ENCODE measurements around the gene RBL1.
"Not testable (repeated sequence)": the region's sequence is repeated elsewhere in the genome, so short reads cannot be mapped to it uniquely, and the experiment has no call there.

The RBL1 gene

DNA sequence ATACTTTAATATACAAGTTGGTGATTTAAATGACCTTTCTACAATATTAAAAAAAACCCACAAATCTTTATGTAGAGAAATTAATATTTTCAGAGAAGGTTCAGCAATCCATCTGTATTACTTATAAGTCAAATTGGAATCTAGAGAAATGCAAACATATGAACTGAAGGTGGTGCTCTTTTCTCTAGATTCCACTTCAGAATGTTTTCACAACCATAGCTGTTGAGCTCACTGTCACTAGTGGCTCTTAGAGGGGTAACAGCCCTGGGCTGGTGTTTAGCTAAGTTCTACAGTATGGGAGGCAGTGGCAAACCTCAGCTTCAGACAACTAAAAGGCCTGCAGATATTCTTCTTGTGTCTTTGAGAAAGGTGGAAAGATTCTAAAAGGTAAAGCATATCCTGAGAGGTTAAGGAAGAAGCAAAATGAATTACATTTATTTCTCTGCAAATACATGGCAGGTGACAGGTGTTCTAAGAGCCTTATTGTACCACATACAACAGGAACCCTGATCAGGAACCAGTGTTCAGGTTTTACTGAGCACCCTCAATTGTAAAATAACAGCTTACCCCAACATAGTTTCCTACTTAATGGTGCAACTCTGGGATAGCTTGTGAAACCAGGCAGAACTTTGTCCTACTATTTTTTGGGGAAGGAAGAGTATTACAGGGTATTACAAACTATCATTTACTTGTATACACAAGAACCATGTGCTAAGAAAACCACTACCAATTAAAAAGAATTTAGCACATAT lies 87.7 kb downstream of the RBL1 start:
- Histone ChIP-seq H3K36me3 (ENCODE audit: control insufficient read depth, insufficient read depth, low read length) (peaks cover 1% of the 10 kb centered on the region), H3K4me3 (replicated peaks; ENCODE audit: low read depth, low read length) (no peak overlapping the region), H3K27me3 (replicated peaks; ENCODE audit: control insufficient read depth, insufficient read depth, low read length) (no peaks in the 10 kb centered on the region)
- DNase-seq (ENCODE audit: extremely low read depth, insufficient read length): no peak
- TF ChIP-seq, protein P1, sequence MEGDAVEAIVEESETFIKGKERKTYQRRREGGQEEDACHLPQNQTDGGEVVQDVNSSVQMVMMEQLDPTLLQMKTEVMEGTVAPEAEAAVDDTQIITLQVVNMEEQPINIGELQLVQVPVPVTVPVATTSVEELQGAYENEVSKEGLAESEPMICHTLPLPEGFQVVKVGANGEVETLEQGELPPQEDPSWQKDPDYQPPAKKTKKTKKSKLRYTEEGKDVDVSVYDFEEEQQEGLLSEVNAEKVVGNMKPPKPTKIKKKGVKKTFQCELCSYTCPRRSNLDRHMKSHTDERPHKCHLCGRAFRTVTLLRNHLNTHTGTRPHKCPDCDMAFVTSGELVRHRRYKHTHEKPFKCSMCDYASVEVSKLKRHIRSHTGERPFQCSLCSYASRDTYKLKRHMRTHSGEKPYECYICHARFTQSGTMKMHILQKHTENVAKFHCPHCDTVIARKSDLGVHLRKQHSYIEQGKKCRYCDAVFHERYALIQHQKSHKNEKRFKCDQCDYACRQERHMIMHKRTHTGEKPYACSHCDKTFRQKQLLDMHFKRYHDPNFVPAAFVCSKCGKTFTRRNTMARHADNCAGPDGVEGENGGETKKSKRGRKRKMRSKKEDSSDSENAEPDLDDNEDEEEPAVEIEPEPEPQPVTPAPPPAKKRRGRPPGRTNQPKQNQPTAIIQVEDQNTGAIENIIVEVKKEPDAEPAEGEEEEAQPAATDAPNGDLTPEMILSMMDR (IDR thresholded peaks at IDR 0.05; ENCODE audit: insufficient read depth, low read length, poor library complexity, severe bottlenecking): peak; percentile 32

DNA sequence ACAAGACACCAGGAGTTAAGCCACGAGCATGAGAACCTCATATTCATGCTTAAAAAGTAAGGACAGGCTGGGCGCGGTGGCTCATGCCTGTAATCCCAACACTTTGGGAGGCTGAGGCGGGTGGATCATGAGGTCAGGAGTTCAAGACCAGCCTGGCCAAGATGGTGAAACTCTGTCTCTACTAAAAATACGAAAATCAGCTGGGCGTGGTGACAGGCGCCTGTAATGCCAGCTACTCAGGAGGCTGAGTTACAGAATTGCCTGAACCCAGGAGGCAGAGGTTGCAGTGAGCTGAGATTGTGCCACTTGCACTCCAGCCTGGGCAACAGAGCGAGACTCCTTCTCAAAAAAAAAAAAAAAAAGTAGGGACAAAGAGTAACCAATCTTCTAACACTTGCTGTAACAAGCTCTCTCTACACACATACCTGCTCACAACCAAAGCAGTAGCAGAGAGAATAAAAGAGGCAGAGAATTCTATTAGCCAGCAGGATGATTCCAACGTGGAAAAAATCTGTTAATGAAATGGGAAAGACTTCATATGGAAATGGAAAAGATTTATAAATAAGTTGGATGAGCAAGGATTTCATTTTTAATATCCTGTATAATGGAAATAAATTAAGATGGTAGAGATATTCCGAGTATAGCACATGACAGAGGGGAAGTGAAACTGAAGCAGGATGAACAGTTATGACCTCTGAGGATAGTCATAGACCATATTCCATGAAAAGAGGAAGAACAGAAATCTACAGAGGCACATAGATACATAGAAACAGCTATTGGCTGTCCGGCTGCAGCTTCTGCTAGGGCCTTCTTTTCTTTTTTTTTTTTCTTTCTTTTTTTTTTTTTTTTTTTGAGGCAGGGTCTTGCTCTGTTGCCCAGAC lies 90.5 kb downstream of the RBL1 start:
- not testable (repeated sequence) for DNase-seq (ENCODE audit: extremely low read depth, insufficient read length); H3K36me3 ChIP-seq (ENCODE audit: control insufficient read depth, insufficient read depth, low read length); H3K27me3 ChIP-seq (replicated peaks; ENCODE audit: control insufficient read depth, insufficient read depth, low read length); H3K4me3 ChIP-seq (replicated peaks; ENCODE audit: low read depth, low read length)

DNA sequence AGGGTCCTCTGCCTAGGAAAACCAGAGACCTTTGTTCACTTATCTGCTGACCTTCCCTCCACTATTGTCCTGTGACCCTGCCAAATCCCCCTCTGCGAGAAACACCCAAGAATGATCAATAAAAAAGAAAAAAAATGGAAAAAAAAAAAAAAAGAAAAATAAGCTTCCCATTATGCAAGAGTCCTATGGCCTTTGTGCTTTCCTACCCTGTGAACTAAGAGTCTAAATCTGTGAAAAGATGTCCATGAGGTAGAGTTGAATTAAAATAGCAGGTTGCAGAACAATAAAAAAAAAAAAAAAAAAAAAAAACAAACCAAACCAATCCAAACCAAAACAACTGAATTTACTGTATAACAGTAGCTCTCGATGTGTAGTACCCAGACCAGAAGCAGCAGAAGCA lies 94.2 kb downstream of the RBL1 start:
- not testable (repeated sequence) for H3K4me3 ChIP-seq (replicated peaks; ENCODE audit: low read depth, low read length); H3K36me3 ChIP-seq (ENCODE audit: control insufficient read depth, insufficient read depth, low read length); H3K27me3 ChIP-seq (replicated peaks; ENCODE audit: control insufficient read depth, insufficient read depth, low read length); DNase-seq (ENCODE audit: extremely low read depth, insufficient read length)

DNA sequence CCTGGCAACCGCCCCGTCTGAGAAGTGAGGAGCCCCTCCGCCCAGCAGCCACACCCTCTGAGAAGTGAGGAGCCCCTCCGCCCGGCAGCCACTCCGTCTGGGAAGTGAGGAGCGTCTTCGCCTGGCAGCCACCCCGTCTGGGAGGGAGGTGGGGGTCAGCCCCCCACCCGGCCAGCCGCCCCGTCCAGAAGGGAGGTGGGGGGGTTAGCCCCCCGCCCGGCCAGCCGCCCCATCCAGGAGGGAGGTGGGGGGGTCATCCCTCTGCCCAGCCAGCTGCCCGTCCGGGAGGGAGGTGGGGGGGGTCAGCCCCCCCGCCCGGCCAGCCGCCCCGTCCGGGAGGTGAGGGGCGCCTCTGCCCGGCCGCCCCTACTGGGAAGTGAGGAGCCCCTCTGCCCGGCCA lies 95.6 kb downstream of the RBL1 start:
- not testable (repeated sequence) for DNase-seq (ENCODE audit: extremely low read depth, insufficient read length); H3K36me3 ChIP-seq (ENCODE audit: control insufficient read depth, insufficient read depth, low read length); H3K4me3 ChIP-seq (replicated peaks; ENCODE audit: low read depth, low read length); H3K27me3 ChIP-seq (replicated peaks; ENCODE audit: control insufficient read depth, insufficient read depth, low read length)

DNA sequence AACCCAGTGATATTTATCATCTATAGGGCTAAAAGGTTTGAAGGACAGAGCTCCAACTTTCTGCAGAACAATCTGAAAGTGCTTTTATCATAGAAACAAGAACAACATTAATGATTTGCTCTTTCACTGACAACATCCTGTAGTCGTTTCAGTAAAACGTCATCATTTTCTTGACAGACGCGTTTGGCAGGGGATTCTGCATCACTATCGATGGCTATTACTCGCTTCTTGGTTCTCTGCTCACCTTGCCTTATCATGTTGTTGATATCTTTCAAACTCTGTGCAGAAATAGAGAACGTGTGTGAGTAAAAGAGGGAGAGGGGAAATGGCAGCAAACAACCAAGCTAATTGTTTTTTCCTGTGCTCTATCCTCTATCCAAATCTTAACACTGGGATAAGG lies 97.1 kb downstream of the RBL1 start:
- H3K36me3 ChIP-seq (ENCODE audit: control insufficient read depth, insufficient read depth, low read length): peaks cover 5% of the 10 kb centered on the region
- DNase-seq (ENCODE audit: extremely low read depth, insufficient read length): no peak
- no peak overlapping the region for H3K4me3 ChIP-seq (replicated peaks; ENCODE audit: low read depth, low read length)
- no peaks in the 10 kb centered on the region for H3K27me3 ChIP-seq (replicated peaks; ENCODE audit: control insufficient read depth, insufficient read depth, low read length)
- TF ChIP-seq, protein P1 (IDR thresholded peaks at IDR 0.05; ENCODE audit: insufficient read depth, low read length, poor library complexity, severe bottlenecking): no peak

DNA sequence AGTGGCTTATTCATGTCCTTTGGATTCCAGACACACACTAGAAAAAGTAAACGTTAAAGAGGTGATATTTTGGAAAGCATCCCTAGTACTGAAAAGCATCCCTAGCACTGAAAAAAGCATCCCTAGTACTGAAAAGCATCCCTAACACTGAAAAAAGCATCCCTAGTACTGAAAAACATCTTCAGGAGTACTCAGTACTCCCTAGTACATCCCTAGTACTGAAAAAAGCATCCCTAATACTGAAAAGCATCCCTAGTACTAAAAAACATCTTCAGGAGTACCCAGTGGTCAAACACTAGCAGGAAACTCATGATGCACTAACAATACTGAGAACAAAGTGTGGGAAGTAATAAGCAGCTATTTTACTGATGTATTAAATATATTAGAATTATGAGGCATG lies 98.7 kb downstream of the RBL1 start:
- Histone ChIP-seq H3K36me3 (ENCODE audit: control insufficient read depth, insufficient read depth, low read length) (peaks cover 4% of the 10 kb centered on the region), H3K27me3 (replicated peaks; ENCODE audit: control insufficient read depth, insufficient read depth, low read length) (no peaks in the 10 kb centered on the region), H3K4me3 (replicated peaks; ENCODE audit: low read depth, low read length) (no peak overlapping the region)
- no peak for DNase-seq (ENCODE audit: extremely low read depth, insufficient read length)
- TF ChIP-seq, protein P1 (IDR thresholded peaks at IDR 0.05; ENCODE audit: insufficient read depth, low read length, poor library complexity, severe bottlenecking): no peak

DNA sequence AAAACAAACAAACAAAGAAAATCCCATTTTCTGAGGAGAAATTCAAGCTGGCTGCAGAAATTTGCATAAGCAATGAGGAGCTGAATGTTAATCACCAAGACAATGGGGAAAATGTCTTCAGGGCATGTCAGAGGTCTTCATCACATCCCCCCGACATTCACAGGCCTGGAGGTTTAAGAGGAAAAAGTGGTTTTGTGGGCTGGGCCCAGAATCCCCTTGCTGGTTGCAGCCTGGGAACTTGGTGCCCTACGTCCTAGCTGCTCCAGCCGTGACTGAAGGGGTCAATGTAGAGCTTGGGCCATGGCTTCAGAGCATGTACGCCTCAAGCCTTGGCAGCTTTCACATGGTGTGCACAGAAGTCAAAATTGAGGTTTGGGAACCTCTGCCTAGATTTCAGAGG lies 101.6 kb downstream of the RBL1 start:
- not testable (repeated sequence) for H3K36me3 ChIP-seq (ENCODE audit: control insufficient read depth, insufficient read depth, low read length); DNase-seq (ENCODE audit: extremely low read depth, insufficient read length); H3K27me3 ChIP-seq (replicated peaks; ENCODE audit: control insufficient read depth, insufficient read depth, low read length); H3K4me3 ChIP-seq (replicated peaks; ENCODE audit: low read depth, low read length)
